ENCODE data around the gene ABCA13.

DNA sequence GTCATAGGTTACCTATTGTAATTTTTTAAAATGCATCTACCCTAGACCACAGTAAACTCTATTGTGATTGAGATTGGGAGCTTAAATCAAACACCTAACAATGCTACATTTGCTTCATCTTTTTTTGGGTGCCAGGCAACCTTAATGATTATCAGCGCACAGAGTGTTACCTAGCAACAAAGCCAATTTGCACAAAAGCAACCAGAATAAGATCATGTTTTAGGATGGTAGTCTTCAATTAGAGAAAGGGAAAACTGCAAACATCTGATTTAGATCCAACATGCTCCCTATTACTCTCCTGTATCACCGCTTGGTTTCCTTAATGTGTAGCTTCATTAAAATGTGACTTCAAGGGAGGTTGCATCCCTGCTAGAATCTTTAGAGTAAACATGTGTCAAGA is 226.9 kb downstream of the ABCA13 start:
- TF ChIP-seq, protein P1, sequence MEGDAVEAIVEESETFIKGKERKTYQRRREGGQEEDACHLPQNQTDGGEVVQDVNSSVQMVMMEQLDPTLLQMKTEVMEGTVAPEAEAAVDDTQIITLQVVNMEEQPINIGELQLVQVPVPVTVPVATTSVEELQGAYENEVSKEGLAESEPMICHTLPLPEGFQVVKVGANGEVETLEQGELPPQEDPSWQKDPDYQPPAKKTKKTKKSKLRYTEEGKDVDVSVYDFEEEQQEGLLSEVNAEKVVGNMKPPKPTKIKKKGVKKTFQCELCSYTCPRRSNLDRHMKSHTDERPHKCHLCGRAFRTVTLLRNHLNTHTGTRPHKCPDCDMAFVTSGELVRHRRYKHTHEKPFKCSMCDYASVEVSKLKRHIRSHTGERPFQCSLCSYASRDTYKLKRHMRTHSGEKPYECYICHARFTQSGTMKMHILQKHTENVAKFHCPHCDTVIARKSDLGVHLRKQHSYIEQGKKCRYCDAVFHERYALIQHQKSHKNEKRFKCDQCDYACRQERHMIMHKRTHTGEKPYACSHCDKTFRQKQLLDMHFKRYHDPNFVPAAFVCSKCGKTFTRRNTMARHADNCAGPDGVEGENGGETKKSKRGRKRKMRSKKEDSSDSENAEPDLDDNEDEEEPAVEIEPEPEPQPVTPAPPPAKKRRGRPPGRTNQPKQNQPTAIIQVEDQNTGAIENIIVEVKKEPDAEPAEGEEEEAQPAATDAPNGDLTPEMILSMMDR (IDR thresholded peaks at IDR 0.05), result no peak
- TF ChIP-seq POLR2AphosphoS5 (IDR thresholded peaks at IDR 0.05) (no peak), POLR2A (IDR thresholded peaks at IDR 0.05) (no peak), EP300 (IDR thresholded peaks at IDR 0.05) (no peak)

Data from gastroesophageal sphincter (tissue), 3 donors.